Skeletal muscle cell (primary cell): ENCODE results near the gene RHOBTB3.
"Not testable (repeated sequence)": the region's sequence is repeated elsewhere in the genome, so short reads cannot be mapped to it uniquely, and the experiment has no call there.

Experiments
- DNase-seq: peaks from one replicate; pipeline ENCODE4 v3.0.0-alpha.2; 2010; ENCODE audit warnings: low read depth
- H3K4me3 ChIP-seq: 2 replicates; pipeline ENCODE4 v1.5.1; 2011; ENCODE audit warnings: low read depth, mild to moderate bottlenecking, control low read depth, low read length, moderate library complexity

The RHOBTB3 gene

DNA sequence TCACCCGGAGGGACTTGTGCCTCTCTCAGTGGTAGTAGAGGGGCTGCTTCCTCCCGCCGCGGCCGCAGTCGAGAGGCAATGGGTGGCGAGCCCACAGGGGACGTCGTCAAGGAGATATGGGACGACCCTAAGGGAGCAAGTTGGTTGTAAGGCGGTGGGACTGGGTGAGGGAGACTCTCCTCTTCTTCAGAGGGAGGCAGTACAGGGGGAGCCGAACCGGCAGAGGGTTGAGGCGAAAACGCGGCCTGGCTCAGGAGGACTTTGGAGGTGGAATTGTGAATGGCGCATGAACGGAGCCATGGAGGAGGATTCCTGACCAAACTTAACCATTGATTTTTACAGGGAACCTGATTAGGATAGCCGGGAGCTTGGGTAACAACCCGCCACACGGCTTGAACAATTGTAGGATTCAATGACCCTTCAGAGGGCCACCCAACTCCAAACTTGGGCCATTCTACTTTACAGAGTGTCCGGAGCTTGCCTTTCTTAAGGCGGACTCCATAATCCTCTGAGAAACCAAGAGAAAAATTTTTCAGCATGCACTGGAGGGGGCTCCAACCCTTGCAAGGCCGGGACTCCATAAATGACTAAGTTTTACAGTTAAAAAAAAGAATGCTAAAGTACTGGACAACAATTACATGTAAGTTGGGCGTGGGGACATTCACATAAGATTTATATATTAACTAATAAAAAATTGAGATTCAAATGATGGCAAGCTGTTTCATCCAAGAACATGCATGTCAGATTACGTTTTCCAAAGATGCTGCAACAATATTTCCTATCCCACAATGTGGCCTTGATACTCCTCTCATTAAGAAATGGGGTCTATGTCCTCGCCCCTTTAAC, 19.4 kb upstream of the RHOBTB3 start:
- H3K4me3 ChIP-seq: no peak overlapping the region

GRCh38 chr5:95712347-95712958, 18.7 kb upstream of the RHOBTB3 start:
- H3K4me3 ChIP-seq: no peak overlapping the region
- no peak for DNase-seq

More for the DNA sequence above, 19.4 kb upstream of the RHOBTB3 start:
- no peak for DNase-seq

GRCh38 chr5:95713246-95713645, 17.9 kb upstream of the RHOBTB3 start:
- DNase-seq, H3K4me3 ChIP-seq: not testable (repeated sequence)

- H3K4me3 ChIP-seq: no peak overlapping the region
- DNase-seq: no peak
Observed at GRCh38 chr5:95713960-95714710, 17.0 kb upstream of the RHOBTB3 start.

DNA sequence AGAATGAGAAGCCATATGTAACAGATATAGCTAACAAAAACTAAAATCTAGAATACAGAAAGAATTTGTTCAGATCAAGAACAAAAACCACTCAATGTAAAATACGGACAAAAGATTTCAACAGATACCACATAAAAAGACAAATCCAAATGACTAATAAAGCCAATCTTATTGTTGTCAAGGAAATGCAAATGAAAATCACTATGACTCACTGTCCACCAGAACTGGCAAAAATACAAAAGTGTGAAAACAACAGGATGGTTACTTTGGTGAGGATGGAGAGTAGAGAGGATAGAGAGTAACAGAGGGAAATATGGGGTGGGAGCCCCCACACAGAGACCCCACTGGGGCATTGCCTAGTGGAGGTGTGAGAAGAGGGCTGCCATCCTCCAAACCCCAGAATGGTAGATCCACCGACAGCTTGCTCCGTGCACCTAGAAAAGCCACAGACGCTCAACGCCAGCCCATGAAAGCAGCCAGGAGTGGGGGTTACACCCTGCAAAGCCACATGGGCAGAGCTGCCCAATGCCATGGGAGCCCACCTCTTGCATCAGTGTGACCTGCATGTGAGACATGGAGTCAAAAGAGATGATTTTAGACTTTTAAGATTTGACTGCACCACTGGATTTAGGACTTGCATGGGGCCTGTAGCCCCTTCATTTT, 15.2 kb upstream of the RHOBTB3 start:
- peak; percentile 59 for DNase-seq

GRCh38 chr5:95717439-95717838, 13.7 kb upstream of the RHOBTB3 start:
- no peak for DNase-seq
- no peak overlapping the region for H3K4me3 ChIP-seq

More for the DNA sequence above, 15.2 kb upstream of the RHOBTB3 start:
- no peak overlapping the region for H3K4me3 ChIP-seq

- no peak overlapping the region for H3K4me3 ChIP-seq
- DNase-seq: no peak
Observed at GRCh38 chr5:95718203-95718602, 12.9 kb upstream of the RHOBTB3 start.

DNA sequence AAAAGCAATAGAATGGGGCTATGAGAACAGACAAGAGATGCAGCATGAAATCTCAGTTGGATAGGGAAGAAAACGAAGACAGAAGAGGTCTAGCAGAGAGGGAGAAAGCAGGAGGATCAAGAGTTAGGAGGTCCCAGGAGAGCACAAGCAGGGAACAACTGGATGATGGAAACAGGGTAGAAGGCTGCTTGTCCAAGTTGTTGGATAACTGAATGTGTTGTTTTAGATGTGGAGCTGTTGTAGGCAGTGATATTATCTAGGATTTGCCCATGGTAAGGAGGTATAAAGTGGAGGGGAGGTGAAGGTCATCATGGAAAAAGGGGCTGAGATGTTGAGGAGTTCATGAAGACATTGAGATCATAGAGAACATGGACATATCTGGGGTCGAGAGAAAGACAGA, 12.4 kb upstream of the RHOBTB3 start:
- no peak for DNase-seq
- no peak overlapping the region for H3K4me3 ChIP-seq

GRCh38 chr5:95720094-95720786, 10.9 kb upstream of the RHOBTB3 start:
- no peak overlapping the region for H3K4me3 ChIP-seq
- DNase-seq: no peak

DNA sequence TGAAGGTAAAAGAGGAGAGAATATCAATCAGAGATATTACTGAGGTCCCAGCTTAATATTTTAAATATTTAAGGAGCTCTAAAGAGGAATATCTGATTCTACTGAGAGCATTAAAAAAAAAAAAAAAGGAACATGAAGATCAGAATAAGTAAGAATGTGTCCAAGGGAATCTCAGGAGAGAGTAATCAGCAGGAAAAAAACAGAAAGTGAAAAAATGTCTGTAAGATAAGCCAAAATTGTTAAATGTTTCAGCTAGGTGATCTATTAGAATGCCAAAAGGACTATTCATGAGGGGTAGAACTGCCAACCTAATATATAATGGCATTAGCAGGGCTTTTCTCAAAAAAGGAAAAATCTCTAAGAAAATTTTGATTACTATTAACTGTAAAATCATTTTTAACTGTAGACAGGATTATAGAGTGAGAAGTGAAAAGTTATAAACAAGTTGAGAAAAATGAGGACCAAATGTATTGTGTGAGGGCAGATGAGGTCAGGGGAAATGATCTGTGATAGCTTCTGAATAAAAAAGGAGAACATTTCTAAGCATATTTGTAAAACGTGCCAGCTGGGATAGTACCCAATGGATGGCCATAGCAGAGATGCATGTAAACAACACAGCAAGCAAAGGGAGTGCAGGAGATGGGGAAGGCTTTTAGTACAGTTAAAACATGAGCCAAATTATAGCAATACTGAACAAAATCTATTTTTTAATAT, 9.4 kb upstream of the RHOBTB3 start:
- DNase-seq: no peak
- H3K4me3 ChIP-seq: no peak overlapping the region

DNA sequence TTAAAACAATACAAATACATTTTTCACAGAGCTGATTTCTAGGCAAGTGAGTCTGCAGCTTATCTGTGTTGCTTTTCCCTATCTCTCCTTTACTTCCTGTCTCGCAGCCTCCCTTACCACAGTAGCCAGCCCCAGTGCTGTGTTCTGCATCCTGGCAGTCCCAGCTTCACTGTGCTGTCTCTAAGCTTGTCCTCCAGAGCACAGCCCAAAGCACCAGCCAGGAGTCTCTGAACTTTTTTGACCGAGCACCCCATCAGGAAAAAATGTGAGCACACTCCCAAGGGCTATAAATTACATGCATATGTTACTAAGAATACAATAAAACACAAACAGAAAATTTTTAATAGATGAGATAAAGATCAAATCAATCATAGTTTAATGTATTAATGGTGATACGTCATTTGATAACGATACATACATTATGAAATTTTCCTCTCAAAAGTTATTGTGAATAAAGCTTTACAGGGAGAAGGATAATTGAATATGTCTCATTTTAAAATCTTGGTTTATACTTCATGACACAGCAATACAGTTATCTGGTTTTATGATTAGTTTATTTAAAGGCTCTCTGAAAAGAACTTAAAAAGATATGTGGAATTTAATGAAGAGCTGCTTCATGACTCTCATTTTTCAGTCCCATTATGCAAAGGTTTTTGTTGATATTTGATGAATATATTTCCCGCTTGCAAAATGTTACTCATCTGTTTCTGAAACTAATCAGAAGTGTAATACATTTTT, 7.3 kb upstream of the RHOBTB3 start:
- H3K4me3 ChIP-seq: no peak overlapping the region
- no peak for DNase-seq

DNA sequence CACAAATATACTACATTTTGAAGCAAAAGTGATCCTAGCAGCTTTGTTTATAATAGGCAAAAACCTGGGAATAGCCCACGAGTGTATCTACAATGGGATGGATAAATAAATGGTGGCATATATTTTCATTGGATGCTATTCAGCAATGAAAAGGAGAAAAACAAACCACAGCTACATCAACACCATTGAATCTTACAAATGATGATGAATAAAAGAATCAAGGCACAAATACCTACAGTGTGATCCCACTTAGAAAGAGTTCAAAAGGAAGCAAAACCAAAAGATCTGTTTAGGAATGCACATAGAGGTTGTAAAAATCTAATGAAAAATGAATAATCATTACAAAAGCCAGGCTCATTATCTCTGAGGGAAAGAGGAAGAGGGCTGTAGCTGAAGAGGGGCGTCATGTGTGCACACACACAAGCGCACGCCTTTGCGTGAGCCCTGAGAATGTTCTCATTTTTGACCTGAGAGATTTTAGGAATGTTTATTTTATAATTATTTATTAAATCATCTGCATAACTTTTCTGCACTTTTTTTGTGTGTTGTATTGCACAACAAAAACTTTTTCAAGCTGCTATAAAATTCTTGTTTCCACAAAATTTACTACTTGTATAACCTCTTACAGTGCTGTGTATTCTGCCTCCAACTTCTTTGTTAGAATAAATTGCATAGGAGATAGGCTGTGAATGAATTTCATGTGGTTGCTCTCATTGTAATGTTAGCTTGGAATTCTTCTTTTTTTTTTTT, 5.9 kb upstream of the RHOBTB3 start:
- no peak for DNase-seq
- no peak overlapping the region for H3K4me3 ChIP-seq

DNA sequence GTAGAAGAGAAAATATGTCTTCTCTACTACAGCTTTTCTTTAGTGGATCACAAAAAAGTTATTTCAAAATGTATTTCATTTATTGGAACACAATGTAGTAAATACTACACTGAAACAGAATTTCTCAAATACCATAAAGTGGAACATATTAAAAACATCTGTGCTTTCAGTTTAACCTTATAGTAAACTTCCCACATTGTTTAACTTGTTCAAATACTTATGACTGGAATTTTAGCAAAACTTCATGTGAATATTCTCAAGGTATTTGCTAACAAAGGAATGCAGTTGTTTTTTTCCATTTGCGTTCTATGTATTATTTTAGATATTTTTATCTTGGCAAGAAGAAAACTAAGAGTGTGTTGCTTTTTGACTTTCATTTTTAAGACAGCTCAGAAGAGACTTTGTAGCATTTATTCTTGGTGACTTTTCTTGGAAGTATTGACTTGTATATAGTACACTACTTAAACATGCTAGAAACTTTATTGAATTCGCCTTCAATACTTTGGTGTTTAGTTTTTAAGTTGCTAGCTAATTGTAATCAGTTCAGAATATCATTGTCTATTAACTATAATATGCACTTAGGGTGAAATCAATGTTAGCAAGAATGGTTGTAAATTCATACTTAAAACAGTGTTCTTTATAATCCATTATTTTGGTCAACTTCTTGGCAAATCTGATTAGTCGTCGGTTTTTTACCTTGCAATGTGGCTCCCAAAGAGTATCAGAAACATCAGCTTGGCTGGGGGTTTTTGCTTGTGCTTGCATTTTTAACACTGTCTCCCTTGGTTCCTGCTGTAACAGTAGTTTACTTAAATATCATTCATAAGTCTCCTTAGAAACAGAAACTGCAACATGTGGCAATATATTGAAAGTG, 5.0 kb upstream of the RHOBTB3 start:
- DNase-seq: no peak

DNA sequence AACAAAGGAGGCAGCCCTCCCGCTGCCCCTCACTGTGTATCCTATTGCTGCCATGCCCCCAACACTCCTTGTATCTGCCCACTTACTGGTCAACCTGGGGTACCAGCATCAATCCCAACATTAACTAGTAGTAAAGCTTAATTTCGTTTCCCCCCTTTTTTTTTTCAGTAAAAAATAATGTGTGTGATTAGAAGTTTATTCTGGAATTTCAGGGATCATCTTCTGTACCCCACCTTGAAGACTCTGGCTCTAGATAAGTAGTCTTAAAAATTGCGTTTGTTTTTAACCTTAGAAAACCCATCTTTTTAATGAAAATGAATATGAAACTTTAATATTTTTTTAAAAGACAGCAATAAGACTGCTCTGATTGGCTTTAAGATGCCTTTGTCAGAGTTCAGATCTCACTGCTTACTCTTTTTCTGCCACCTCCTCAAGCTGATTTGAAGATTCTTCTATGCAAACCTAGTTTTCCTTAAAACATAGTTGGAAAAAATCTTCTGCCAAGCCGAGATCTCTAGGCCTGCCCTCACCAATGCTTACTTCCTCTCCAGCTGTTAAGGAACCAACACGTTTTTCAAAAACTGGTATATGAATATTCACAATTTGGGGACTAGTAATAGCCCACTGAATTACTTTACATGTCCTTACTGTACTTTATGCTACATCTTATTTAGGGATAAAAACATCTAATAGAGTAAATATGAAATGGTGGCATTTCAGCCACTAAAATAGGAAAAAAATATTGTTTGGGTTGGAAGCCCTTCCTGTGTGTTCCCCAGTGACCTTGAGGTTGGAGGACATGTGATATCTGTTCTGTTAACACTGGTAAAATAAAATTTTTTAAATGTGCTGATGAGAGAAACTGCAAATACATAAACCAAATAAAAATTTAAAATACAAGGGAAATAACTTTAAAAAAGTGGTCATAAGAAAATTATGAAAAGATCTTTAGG, 4.0 kb upstream of the RHOBTB3 start:
- no peak overlapping the region for H3K4me3 ChIP-seq
- no peak for DNase-seq

More for the DNA sequence above, 5.0 kb upstream of the RHOBTB3 start:
- H3K4me3 ChIP-seq: no peak overlapping the region

- no peak overlapping the region for H3K4me3 ChIP-seq
- no peak for DNase-seq
Observed at GRCh38 chr5:95727764-95728191, 3.4 kb upstream of the RHOBTB3 start.
